Brain pericyte (primary cell): ENCODE results near the gene EIF1.
"Not testable (repeated sequence)": the region's sequence is repeated elsewhere in the genome, so short reads cannot be mapped to it uniquely, and the experiment has no call there.

Source experiments
- DNase-seq: peaks from one replicate; pipeline ENCODE4 v3.0.0-alpha.2; 2012; ENCODE audit warnings: low read depth, low spot score

Gene EIF1

GRCh38 chr17:41655611-41656111 is 33.0 kb upstream of the EIF1 start:
- DNase-seq, result no peak

GRCh38 chr17:41656249-41657023 is 32.2 kb upstream of the EIF1 start:
- DNase-seq, result no peak

DNA sequence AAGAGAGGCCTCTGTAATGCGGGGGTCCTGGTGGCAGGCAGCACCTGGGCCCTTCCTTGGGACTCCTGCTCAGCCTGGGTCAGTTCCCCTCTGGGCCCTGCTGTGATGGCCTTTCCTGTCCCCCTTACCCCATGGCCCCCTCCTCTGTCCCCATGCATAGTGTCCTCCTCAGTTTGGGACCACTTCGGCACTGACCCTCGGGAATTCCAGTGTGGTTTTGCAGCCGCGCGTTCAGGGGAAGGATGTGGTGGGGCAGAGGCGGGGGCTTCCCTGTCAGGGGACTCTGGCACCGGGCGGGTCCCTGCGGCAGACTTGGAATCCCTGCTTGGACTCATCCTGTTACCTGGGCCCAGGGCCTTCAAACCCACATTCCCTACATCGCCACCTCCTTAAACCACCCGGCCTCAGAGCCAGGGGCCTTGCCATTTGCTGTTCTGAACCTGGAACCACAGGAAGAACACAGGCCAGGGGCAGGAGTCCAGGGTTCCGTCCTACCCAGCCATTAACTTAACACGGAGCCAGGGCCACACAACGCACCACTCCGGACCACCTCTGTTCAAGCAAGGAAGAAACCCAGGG is 31.4 kb upstream of the EIF1 start:
- no peak for DNase-seq

DNA sequence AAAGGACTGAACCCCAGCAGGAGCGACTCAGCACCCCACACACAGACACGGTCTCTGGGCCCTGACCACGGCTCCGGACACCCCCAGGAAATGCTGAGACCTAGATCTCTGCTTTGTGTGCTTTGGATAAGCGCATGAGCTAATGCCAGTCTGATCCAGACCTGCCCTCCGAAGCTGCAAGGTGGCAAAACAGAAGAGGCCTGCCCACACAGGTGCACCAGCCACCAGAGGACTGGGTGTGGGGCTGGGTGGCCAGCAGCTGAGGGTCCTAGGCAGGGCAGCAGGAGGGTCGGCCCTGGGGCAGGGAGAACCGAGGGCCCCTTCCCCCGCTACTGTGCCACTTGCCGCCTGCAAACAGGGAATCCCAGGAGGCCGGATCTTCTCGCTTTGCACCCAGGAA is 30.7 kb upstream of the EIF1 start:
- DNase-seq, result no peak

DNA sequence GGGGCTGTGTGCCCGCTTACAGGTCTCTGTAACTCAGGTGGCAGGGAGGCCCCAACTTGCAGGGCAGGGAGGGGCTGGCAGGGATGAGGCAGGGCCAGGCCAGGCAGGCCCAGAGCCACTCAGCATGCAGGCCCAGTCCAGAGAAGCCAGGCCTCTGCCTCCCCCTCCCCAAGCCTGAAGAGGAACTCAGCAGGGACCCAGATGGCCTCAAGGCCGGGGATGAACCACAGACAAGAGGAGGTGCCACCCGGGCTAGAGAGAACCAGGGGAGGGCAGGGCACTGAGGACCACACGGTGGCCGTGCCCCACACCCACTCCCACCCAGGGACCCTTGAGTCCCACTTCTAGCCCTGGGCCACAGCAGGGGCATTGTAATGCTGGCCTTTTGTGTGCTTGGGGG is 29.8 kb upstream of the EIF1 start:
- no peak for DNase-seq

DNA sequence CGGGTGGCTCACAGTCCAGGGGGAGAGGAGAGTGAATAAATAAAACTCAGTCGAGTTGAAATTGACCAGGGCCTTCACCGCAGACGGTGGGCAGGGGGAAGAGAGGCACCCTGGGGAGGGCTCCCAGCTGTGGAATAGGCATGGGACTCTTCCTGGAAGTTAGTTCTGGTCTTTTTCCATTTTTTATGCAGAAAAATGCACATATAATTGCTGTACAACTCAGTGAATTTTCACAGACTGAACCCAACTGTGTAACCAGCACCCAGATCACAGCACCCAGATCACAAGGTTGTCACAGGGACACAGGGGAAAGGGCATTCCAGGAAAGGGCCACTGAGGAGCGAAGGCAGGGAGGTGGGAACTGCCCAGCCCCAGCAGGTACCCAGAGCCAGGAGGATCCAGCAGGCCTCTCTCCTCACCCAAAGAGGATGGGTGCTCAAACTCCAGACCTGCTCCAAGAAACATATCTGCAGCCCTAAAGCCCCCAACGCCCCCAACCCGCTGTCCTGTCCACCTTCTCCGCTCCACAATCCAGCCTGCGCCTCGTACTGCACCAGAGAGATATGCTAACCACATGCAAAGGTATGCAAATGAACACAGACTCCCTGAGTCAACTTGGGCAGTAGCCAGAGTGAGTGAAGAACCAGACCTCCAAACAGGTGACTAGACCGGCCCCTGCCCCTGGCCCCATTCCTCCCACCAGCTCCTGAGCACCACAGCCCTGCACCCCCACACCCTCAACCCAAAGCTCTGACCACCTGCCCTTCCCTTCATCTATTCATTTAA is 29.1 kb upstream of the EIF1 start:
- no peak for DNase-seq

DNA sequence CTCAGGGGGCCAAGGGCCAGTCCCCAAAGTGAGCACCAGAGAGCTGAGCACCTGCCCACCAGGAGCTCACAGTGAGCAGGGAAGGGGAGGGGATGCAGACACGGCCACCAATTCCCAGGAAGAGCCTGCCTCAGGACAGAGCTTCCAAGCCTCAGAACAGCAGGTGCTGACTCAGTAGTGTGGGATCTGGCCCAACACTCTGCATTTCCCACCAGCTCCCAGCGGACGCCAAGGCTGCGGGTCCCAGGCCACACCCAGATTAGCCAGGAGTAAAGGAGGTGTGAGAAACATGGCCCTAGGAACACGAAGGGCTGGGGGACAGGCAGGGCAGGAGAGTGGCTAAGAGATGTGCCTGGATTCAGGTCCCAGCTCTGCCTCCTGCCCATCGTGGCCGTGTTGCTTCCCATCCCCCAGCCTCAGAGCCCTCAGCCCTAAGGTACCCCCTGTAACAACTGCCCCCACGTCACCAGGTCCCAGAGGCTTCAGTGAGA is 28.4 kb upstream of the EIF1 start:
- DNase-seq, result no peak

DNA sequence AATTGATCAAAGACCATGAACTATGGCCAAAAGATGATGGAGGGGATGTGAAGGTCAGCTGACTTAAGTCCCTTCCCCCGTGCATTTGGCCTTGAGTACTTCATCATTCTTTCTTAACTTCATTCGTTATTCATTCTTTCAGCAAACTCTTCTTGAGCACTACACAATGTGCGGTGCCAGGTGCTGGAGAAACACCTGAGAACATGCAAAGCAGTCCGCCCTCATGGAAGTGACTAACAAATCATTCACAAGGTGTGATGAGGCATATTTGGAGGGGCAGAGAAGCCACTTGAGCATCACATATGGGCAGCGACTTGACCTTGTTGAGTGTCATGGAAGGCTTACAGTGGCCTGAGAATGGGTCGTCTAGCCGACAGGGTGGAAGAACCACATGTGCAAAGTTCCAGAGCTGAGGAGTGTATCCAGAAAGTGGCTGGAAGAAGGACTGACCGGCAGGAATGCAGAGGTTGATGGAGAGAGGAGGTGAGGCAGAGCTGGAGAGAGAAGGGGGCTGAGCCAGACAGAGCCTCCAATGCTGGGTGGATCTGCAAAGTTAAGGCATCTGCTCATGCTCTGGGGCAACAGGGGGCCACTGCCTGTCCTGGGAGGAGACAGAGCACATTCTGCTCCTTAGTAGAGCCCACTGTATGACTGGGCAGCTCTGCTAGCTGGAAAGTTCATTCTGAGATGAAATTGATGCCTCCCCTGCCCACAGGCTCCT is 25.1 kb upstream of the EIF1 start:
- no peak for DNase-seq

GRCh38 chr17:41664172-41664457 is 24.6 kb upstream of the EIF1 start:
- no peak for DNase-seq

GRCh38 chr17:41664587-41665565 is 23.8 kb upstream of the EIF1 start:
- DNase-seq, result no peak

DNA sequence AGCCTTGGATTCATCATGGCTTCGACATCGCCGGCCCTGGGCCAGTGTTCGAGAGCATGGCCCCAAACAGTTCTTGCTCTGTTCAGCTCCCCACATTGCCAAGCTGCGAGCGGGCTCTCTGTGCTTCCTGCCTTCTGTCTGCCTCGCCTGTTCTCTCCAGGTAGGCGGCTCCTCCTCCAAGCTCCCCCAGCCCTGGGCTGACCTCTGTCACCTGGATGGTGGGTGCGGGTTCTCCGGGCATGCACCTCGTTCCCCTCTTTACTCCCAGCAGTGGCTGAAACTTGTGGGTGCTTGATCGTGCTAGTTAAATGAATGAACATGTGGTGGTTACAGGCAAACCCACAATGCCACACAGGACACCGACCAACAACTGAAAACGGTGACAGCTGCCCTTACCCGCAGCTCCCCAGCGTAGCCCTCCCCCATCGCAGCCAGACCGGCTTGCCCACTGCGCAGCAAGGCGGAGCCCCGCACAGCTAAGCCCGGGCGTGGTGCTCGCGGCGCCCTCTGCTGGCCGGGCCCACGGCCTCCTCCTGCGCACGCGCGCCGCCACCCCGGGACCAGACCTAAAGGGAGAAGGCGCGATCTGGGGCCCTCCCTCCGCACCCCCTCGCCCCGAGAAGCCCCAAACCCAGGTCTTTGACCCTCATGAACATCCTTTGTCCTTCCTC is 23.0 kb upstream of the EIF1 start:
- no peak for DNase-seq

DNA sequence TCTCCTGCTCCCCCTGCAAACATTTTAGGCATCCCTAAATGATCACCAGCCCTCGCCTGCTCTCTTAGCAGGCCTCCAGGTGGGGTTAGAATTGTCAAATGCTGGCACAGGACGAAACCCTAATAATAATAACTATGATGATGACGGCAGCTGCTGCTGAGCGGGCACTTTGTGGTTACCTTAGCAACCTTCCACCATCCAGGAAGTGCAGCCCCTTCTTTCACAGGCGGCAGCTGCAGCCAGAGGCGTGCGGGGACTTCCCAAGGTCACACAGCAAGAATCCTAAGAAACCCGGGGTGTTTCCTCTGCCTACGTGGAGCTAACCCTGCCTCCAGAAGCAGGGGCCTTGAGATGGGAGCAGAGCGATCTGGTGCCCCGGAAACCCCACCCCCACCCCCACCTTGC is 22.4 kb upstream of the EIF1 start:
- DNase-seq, result no peak

- DNase-seq, result no peak
Observed at GRCh38 chr17:41666708-41667279, 21.9 kb upstream of the EIF1 start.

DNA sequence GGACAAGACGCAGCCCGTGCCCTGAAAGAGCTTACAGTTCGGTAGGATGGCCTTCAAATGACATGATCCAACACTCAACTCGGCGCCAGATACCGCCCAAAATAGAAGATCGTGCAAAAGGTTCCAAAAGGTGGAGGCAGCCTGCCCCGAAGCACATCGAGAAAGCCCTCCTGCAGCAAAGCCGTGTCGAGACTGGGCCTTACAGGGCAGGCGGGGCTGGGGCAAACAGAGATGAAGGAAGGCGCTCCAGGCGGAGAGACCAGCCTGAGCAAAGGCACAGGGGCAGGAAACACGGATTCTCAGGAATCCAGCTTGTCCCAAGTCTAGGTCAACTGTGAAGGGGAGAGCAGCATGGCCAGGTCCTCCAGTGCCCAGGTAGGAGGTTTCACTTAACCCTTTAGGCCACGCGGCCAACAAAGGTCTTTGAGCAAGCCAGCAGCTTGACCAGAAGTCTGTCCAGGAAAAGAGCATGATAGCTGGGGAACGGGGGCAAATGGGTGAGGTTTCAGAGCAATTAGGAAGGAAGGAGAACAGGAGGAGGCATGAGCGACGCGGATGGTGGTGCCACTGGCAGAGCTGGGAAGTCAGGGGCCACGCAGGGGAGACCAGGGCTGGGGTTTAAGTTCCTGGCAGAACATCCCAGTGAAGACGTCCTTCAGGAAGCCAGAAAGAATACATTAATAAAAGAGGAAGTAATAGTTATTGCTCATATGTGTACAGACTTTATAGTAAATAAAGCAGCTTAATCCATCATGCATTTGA is 21.2 kb upstream of the EIF1 start:
- no peak for DNase-seq

DNA sequence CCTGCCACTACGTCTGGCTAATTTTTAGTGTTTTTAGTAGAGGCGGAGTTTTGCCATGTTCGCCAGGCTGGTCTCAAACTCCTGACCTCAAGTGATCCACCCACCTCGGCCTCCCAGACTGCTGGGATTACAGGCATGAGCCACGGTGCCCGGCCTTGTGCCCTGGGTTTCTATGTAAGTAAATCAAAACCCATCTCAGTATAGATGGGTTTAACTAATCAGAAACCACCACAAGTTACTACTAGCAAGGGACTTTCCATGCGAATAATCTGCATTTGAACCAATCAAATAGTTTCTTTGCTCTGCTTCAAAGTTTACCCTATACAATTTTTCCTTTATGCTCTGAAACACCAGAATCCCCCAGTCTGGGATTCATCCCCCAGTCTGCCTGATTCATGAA is 16.5 kb upstream of the EIF1 start:
- DNase-seq, result no peak

- not testable (repeated sequence) for DNase-seq
Observed at GRCh38 chr17:41675157-41676057, 13.3 kb upstream of the EIF1 start.

DNA sequence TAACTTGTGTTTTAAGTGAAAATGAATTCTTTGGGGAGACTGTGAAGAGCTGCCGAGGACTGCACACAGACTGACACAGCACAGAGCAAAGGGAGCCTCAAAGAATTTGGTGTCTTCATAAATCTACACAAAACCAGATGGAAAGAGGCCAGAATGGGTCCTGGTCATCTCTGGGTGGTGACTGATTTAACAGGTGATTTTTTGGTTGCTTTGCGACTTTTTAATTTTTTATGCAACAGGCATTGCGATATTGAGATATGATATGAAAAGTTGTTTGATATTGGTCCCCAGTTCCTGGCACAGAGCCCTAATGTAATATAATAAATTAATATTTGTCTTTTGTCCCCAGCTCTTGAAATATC is 12.6 kb upstream of the EIF1 start:
- DNase-seq, result no peak

DNA sequence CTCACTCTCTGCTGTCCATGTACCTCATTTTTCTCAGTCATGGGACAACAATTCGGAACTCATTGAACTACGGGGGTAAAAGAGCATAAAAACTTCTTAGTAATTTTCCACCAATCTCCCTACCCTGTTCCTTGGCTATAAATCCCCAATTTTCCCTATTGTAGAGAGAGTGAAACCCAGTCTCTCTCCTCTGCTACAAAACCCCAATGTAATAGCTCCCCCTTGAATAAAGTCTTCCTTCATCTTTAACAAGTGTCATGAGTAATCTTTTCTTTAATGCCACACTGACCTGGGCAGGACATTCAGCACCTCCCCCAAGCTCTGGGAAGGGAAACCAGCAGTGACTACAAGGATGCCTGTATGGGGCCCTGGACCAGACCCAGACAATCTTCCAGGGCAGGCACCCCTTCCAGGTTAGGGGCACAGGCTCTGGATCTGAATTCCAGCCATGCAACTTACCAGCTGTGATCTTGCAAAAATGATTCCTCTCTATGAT is 10.2 kb upstream of the EIF1 start:
- DNase-seq, result no peak
